Breast epithelium (tissue), 3 donors: ENCODE results near the gene MKRN2.

ENCODE experiments used
- POLR2A ChIP-seq: fragments of 450-650 bp; IDR thresholded peaks from one replicate; pipeline ENCODE4 v1.6.1; 2016; ENCODE audit warnings: antibody characterized with exemption, mild to moderate bottlenecking, moderate library complexity
- TF ChIP-seq, protein P1 (sequence below), 3 donors: fragments of 450-650 bp; IDR thresholded peaks; one replicate each; pipeline ENCODE4 v1.5.1; 2016 to 2017; ENCODE audit warnings: antibody characterized with exemption in 3 of 3, mild to moderate bottlenecking in 3 of 3, moderate library complexity in 3 of 3

DNA sequence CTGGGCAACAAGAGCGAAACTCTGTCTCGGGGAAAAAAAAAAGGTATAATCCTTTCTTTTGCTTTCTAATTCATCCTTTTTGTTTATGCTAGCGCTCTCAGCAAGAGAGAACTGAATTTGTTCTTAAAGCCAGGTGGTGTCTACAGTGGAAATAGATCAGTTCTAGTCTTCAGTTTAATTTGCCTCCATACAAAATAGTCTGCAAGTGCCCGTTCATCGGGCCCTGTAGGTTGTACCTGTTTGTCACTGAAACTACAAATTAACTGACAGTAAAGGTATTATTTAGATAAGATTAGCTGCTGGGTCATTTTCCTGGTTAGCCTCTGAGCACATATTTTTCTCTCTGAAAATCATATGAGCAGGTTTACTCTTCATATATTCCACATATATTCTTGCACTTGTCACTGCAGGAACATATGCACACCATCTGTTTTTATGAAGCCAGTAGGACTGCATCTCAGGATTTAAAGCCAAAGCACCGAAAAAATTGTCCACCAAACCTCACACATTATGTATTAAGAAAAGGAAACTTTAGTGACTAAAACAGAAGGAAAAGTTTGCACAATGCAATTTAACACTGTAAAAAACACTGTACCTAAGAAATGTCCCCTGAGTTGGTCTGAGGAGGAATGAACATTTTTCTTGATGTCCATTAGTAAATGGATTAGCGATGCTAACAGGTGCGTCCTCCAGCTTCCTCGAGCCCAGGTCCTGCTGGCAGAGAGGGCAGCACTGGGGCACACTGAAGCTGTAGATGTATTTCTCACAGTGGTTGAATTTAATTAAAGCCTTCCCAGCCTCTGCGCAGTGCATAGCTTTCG lies 12.0 kb upstream of the MKRN2 start:
- TF ChIP-seq, protein P1, sequence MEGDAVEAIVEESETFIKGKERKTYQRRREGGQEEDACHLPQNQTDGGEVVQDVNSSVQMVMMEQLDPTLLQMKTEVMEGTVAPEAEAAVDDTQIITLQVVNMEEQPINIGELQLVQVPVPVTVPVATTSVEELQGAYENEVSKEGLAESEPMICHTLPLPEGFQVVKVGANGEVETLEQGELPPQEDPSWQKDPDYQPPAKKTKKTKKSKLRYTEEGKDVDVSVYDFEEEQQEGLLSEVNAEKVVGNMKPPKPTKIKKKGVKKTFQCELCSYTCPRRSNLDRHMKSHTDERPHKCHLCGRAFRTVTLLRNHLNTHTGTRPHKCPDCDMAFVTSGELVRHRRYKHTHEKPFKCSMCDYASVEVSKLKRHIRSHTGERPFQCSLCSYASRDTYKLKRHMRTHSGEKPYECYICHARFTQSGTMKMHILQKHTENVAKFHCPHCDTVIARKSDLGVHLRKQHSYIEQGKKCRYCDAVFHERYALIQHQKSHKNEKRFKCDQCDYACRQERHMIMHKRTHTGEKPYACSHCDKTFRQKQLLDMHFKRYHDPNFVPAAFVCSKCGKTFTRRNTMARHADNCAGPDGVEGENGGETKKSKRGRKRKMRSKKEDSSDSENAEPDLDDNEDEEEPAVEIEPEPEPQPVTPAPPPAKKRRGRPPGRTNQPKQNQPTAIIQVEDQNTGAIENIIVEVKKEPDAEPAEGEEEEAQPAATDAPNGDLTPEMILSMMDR (IDR thresholded peaks at IDR 0.05) = no peak
- TF ChIP-seq POLR2A = no peak
